Fibroblast of lung (primary cell): Measurements from ENCODE around the gene SPCS2. TPM values are rescaled to one million over a fixed set of nuclear protein-coding genes. Genes with fewer than 3 reads are reported as not detected.
"Not testable (repeated sequence)": the region's sequence is repeated elsewhere in the genome, so short reads cannot be mapped to it uniquely, and the experiment has no call there.

Source experiments
- DNase-seq, 2 donors: peaks; one replicate each; pipeline versions ENCODE4 v3.0.0 to v3.0.0-alpha.2; 2010; ENCODE audit warnings: low read depth in 2 of 2
- H2AFZ ChIP-seq: 2 replicates; pipeline ENCODE4 v1.5.1; 2012; ENCODE audit warnings: low read length, control low read depth, inconsistent platforms
- H3K27ac ChIP-seq: 2 replicates; pipeline ENCODE4 v1.5.1; 2011; ENCODE audit warnings: low read length, control low read depth; ENCODE audit not compliant: insufficient read depth
- H3K27me3 ChIP-seq: 2 replicates; pipeline ENCODE4 v1.5.1; 2011; ENCODE audit warnings: mild to moderate bottlenecking, low read length; ENCODE audit not compliant: control insufficient read depth, insufficient read depth
- H3K36me3 ChIP-seq: 2 replicates; pipeline ENCODE4 v1.5.1; 2011; ENCODE audit warnings: low read length; ENCODE audit not compliant: control insufficient read depth, insufficient read depth
- H3K4me1 ChIP-seq: 2 replicates; pipeline ENCODE4 v1.5.1; 2011; ENCODE audit warnings: low read length; ENCODE audit not compliant: control insufficient read depth, insufficient read depth; ENCODE audit errors: extremely low read depth
- H3K4me2 ChIP-seq: 2 replicates; pipeline ENCODE4 v1.5.1; 2011; ENCODE audit warnings: low read length, control low read depth; ENCODE audit not compliant: insufficient read depth; ENCODE audit errors: extremely low read depth
- H3K4me3 ChIP-seq, 4 experiments: fragments of 200-600 bp in 1 of 4; sonication (generic) in 1 of 4; replicated peaks in 1 of 4; 2 replicates each; pipeline ENCODE4 v1.5.1; 2011 to 2016; ENCODE audit warnings: low read length in 4 of 4, low read depth in 3 of 4, mild to moderate bottlenecking in 3 of 4, control low read depth in 2 of 4, inconsistent platforms in 1 of 4, mixed read lengths in 1 of 4; ENCODE audit not compliant: insufficient read depth in 1 of 4; ENCODE audit errors: control extremely low read depth in 1 of 4
- H3K79me2 ChIP-seq: 2 replicates; pipeline ENCODE4 v1.5.1; 2012; ENCODE audit warnings: mild to moderate bottlenecking, low read length, inconsistent platforms; ENCODE audit not compliant: control insufficient read depth, insufficient read depth
- H3K9ac ChIP-seq: 2 replicates; pipeline ENCODE4 v1.5.1; 2011; ENCODE audit warnings: mild to moderate bottlenecking, low read length, control low read depth; ENCODE audit not compliant: insufficient read depth
- H3K9me3 ChIP-seq: 2 replicates; pipeline ENCODE4 v1.5.1; 2012; ENCODE audit warnings: low read depth, low read length; ENCODE audit not compliant: control insufficient read depth, insufficient read depth
- H4K20me1 ChIP-seq: 2 replicates; pipeline ENCODE4 v1.5.1; 2011; ENCODE audit warnings: low read length; ENCODE audit not compliant: control insufficient read depth, insufficient read depth; ENCODE audit errors: extremely low read depth
- CTCF ChIP-seq, 2 donors: IDR thresholded peaks in 1 of 2; conservative IDR thresholded peaks in 1 of 2; 1 replicate in 1 of 2; 2 replicates in 1 of 2; pipeline ENCODE4 v1.5.1; 2011 to 2012; ENCODE audit warnings: low read length in 2 of 2, control low read depth in 1 of 2, inconsistent platforms in 1 of 2, low read depth in 1 of 2, mild to moderate bottlenecking in 1 of 2
- EZH2 ChIP-seq: IDR thresholded peaks from 2 replicates; pipeline ENCODE4 v1.5.1; 2012; ENCODE audit warnings: low read length, control low read depth, mild to moderate bottlenecking; ENCODE audit errors: missing control alignments
- polyA plus RNA-seq, 2 donors: library from polyadenylated mRNA; depleted of rRNA in 1 of 2; stranded (reverse) in 1 of 2; unstranded in 1 of 2; fragments of >200 nt; gene quantifications; 2 replicates each; pipeline ENCODE4 v1.2.1, GENCODE V29; 2011 to 2012; ENCODE audit warnings: missing spikeins in 1 of 2
- total RNA-seq: library from RNA; depleted of rRNA; stranded (reverse); fragments of >200 nt; gene quantifications from 2 replicates; pipeline ENCODE4 v1.2.1, GENCODE V29; 2014

The SPCS2 gene
- total and polyA plus RNA-seq, 2 donors (not counting 1 experiment from before 2014, with no cell fraction given), result 11.7 to 97.9 TPM

DNA sequence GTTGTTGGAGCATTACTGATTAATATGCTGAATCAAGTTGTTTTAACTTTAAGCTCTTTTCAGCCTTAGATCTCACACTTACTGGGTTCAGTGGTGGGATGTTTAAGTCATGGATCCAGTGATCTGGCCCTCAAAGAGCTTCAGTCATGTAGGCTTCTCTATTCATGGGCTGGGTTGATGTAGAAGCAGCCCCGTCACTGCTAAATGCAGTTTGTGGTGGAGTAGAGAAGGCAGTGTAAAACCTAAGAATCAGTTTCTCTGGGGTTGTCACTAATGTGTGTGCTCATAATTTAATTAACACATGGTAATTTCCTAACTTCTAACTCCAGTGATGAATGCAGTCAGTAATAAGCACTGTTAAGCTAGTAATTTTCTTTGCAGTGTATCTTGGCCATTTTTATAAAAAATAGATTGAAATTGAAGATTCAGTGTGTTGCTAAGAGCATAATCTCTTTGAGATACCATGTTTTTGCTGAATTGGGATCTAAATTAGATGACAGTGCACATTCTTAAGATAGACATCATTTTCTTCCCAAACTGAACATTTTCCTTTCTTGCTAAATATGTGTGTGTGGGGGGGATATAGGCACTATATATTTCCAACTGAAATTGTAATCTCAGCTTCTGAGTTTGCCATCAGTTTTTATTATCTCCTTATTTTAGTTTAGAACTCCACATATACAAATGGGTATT, 9.0 kb downstream of the SPCS2 start:
- Histone ChIP-seq H3K27ac (no peak overlapping the region), H3K4me2 (no peak overlapping the region), H4K20me1 (peaks cover 2% of the 10 kb centered on the region), H3K79me2 (peaks cover 93% of the 10 kb centered on the region), H3K36me3 (no peaks in the 10 kb centered on the region), H3K9me3 (no peaks in the 10 kb centered on the region), H3K9ac (no peak overlapping the region), H3K4me1 (no peaks in the 10 kb centered on the region), H2AFZ (no peak overlapping the region), H3K27me3 (no peaks in the 10 kb centered on the region), H3K4me3 (no peak overlapping the region)
- DNase-seq, result no peak
- TF ChIP-seq EZH2, result no peak
- TF ChIP-seq CTCF (conservative IDR thresholded peaks at IDR 0.05 in 1 of 2, IDR thresholded peaks at IDR 0.05 in 1 of 2; ENCODE audit: low read depth in 1 of 2, low read length in 2 of 2), result no peak

- not testable (repeated sequence) for H3K36me3 ChIP-seq, H2AFZ ChIP-seq, H3K4me2 ChIP-seq, H3K4me1 ChIP-seq, H3K27me3 ChIP-seq, H3K9me3 ChIP-seq, H3K4me3 ChIP-seq, DNase-seq, H4K20me1 ChIP-seq, H3K27ac ChIP-seq, H3K9ac ChIP-seq
- H3K79me2 ChIP-seq, result peaks cover 88% of the 10 kb centered on the region
Observed at GRCh38 chr11:74960128-74960527, 11.1 kb downstream of the SPCS2 start.

GRCh38 chr11:74966651-74967050, 17.6 kb downstream of the SPCS2 start:
- TF ChIP-seq EZH2 (no peak), CTCF (conservative IDR thresholded peaks at IDR 0.05 in 1 of 2, IDR thresholded peaks at IDR 0.05 in 1 of 2; ENCODE audit: low read depth in 1 of 2, low read length in 2 of 2) (no peak)
- no peak overlapping the region for H3K4me3 ChIP-seq
- no peaks in the 10 kb centered on the region for H3K27me3 ChIP-seq
- no peak overlapping the region for H2AFZ ChIP-seq
- H3K9ac ChIP-seq, result no peak overlapping the region
- no peak overlapping the region for H3K4me2 ChIP-seq
- H3K27ac ChIP-seq, result no peak overlapping the region
- no peaks in the 10 kb centered on the region for H4K20me1 ChIP-seq
- DNase-seq, result peak; percentile 11 to 77
- H3K4me1 ChIP-seq, result no peaks in the 10 kb centered on the region
- H3K36me3 ChIP-seq, result peaks cover 5% of the 10 kb centered on the region
- no peaks in the 10 kb centered on the region for H3K9me3 ChIP-seq
- peaks cover 30% of the 10 kb centered on the region for H3K79me2 ChIP-seq
